ENCODE data around the gene C12orf60. TPM values are rescaled to one million over a fixed set of nuclear protein-coding genes. Genes with fewer than 3 reads are reported as not detected.

C12orf60 gene
- polyA plus RNA-seq, 1 experiment: 1.0 TPM

DNA sequence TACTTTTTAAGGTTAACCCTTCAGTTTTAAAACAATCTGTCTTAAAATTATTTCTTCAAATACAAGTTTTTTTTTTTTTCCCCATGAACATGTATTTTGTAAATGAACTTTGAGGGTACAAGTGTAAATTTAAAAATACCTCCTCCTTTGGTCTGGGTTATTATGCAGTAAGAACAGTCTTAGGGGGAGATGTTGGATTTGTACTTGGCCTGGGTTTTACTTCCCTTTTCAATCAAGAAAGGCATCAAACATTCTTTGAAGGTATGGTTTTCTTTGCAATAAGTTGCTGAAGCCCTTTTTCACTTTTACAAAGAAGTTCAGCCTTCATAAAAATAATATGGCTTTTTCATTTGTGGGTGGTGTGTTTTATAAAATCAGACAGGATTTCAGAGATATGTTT lies 20.7 kb upstream of the C12orf60 start:
- CTCF ChIA-PET: no interaction called here
- POLR2A ChIA-PET: no interaction called here
- Histone ChIP-seq H3K27me3 (ENCODE audit: control insufficient read depth, insufficient read depth, low read length) (no peaks in the 10 kb centered on the region), H3K4me3 (ENCODE audit: low read depth, low read length) (no peak overlapping the region), H3K9me3 (ENCODE audit: control insufficient read depth, insufficient read depth, low read length) (no peaks in the 10 kb centered on the region), H3K27ac (ENCODE audit: low read depth, low read length) (no peak overlapping the region)
- DNase-seq (ENCODE audit: low read depth, low spot score): no peak
- TF ChIP-seq, protein P1, sequence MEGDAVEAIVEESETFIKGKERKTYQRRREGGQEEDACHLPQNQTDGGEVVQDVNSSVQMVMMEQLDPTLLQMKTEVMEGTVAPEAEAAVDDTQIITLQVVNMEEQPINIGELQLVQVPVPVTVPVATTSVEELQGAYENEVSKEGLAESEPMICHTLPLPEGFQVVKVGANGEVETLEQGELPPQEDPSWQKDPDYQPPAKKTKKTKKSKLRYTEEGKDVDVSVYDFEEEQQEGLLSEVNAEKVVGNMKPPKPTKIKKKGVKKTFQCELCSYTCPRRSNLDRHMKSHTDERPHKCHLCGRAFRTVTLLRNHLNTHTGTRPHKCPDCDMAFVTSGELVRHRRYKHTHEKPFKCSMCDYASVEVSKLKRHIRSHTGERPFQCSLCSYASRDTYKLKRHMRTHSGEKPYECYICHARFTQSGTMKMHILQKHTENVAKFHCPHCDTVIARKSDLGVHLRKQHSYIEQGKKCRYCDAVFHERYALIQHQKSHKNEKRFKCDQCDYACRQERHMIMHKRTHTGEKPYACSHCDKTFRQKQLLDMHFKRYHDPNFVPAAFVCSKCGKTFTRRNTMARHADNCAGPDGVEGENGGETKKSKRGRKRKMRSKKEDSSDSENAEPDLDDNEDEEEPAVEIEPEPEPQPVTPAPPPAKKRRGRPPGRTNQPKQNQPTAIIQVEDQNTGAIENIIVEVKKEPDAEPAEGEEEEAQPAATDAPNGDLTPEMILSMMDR (IDR thresholded peaks at IDR 0.05; ENCODE audit: low read depth, low read length): no peak

DNA sequence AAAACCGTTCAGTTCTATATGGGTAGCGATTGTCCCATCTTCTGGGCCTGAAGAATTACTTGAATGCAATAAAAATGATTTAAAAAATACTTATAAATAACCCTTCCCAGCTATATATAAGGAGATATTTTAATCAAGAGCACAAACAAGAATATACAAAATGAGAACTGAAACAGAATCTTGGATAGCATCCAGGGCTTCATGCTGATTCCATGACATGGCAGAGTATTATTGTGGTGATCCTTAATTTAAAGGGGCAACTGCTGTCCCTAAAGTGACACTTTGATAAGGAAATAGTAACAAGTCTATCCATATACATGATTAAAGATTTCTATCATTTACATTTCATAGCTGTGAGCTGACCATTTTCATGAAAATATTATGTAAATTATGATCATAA lies 19.0 kb upstream of the C12orf60 start:
- Histone ChIP-seq H3K9me3 (ENCODE audit: control insufficient read depth, insufficient read depth, low read length) (no peaks in the 10 kb centered on the region), H3K4me3 (ENCODE audit: low read depth, low read length) (no peak overlapping the region), H3K27ac (ENCODE audit: low read depth, low read length) (no peak overlapping the region), H3K27me3 (ENCODE audit: control insufficient read depth, insufficient read depth, low read length) (no peaks in the 10 kb centered on the region)
- no peak for DNase-seq (ENCODE audit: low read depth, low spot score)
- ChIA-PET POLR2A (no interaction called here), CTCF (interaction anchor here (1.4 kb wide), 1 partner anchor 9 kb away, joined by 5 read pairs; no protein-coding TSS in a partner anchor)
- TF ChIP-seq, protein P1 (IDR thresholded peaks at IDR 0.05; ENCODE audit: low read depth, low read length): no peak

DNA sequence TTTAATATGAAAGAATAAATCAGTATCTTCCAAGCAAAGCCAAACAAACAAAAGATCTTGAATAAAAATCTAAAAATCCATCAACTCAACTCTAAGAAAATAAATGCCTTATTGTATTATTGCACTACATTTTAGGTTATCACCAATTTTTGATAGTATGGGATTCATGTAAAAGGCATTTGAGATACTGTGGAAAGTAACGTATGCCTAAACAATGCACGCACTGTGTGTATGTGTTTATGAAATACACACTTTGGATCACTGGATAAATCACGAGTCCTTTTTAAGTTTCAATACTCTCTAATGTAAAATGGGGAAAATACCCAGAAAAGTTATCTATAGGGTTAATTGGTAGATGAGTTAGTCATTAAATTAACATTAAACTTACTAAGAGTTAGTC lies 17.9 kb upstream of the C12orf60 start:
- Histone ChIP-seq H3K27ac (ENCODE audit: low read depth, low read length) (no peak overlapping the region), H3K4me3 (ENCODE audit: low read depth, low read length) (no peak overlapping the region), H3K27me3 (ENCODE audit: control insufficient read depth, insufficient read depth, low read length) (no peaks in the 10 kb centered on the region), H3K9me3 (ENCODE audit: control insufficient read depth, insufficient read depth, low read length) (no peaks in the 10 kb centered on the region)
- ChIA-PET POLR2A (no interaction called here), CTCF (interaction anchor here (0.8 kb wide), 1 partner anchor 209 kb away, joined by 3 read pairs; no protein-coding TSS in a partner anchor)
- TF ChIP-seq, protein P1 (IDR thresholded peaks at IDR 0.05; ENCODE audit: low read depth, low read length): no peak
- DNase-seq (ENCODE audit: low read depth, low spot score): no peak

DNA sequence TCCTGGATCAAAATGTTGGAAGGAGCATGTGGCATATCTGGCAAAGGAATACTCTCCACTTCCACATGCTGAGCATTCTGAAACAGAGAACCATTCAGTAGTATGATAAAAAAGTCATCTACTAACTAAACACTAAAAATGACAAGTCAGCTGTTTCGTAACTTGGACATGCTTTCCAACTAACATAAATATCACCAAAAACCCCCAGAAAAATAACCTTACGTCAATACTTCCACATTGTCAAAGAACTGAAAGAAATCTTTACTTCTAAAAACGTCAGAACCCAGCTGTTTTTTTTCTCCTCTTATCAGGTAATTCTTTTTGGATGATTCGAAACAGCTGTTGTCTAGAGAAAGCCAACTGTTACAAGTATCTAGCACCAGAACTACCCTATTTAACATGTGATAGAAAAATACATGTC lies 8.4 kb upstream of the C12orf60 start:
- POLR2A ChIA-PET: interaction anchor here (0.6 to 0.7 kb wide), 2 partner anchors 9 to 701 kb away, joined by 4 to 10 read pairs; partner anchors contain the start of gene C12orf60
- Histone ChIP-seq H3K27ac (ENCODE audit: low read depth, low read length) (no peak overlapping the region), H3K4me3 (ENCODE audit: low read depth, low read length) (no peak overlapping the region), H3K9me3 (ENCODE audit: control insufficient read depth, insufficient read depth, low read length) (no peaks in the 10 kb centered on the region), H3K27me3 (ENCODE audit: control insufficient read depth, insufficient read depth, low read length) (no peaks in the 10 kb centered on the region)
- TF ChIP-seq, protein P1 (IDR thresholded peaks at IDR 0.05; ENCODE audit: low read depth, low read length): no peak
- CTCF ChIA-PET: no interaction called here
- no peak for DNase-seq (ENCODE audit: low read depth, low spot score)

DNA sequence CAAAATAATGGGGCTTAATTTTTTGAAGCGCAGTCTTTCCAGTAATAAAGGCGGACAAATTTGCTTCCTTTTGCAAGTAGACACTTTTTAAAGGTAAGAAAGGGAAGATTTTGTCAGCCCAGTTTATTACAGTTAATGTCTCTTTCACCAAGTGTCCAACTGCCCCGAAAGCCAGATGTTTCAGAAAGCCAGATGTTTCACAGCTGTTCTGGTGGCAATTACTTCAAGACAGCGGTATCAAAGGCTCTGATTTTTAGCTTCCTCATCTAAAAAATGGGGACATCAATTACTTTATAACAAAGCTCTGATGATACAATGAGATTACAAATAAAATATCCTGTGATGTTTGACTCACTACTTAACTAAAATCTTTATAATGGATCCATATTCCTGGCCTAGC lies 1.2 kb upstream of the C12orf60 start:
- no peak for DNase-seq (ENCODE audit: low read depth, low spot score)
- Histone ChIP-seq H3K27me3 (ENCODE audit: control insufficient read depth, insufficient read depth, low read length) (no peaks in the 10 kb centered on the region), H3K27ac (ENCODE audit: low read depth, low read length) (no peak overlapping the region), H3K9me3 (ENCODE audit: control insufficient read depth, insufficient read depth, low read length) (no peaks in the 10 kb centered on the region), H3K4me3 (ENCODE audit: low read depth, low read length) (peak overlapping the region; percentile 96)
- ChIA-PET POLR2A (no interaction called here), CTCF (interaction anchor here (1.2 to 2.1 kb wide), 5 partner anchors 9 to 419 kb away, joined by 3 to 14 read pairs (median 8); partner anchors contain the start of gene RERG)
- TF ChIP-seq, protein P1 (IDR thresholded peaks at IDR 0.05; ENCODE audit: low read depth, low read length): no peak

Measured in AG04450 (cell line).